ENCODE results near the gene DGAT2. TPM values are rescaled to one million over a fixed set of nuclear protein-coding genes. Genes with fewer than 3 reads are reported as not detected.

DGAT2 gene
- total RNA-seq, 1 experiment from 2014 or later, result 0.67 TPM

- Histone ChIP-seq H3K4me1 (no peaks in the 10 kb centered on the region), H3K27me3 (no peaks in the 10 kb centered on the region), H3K4me3 (no peak overlapping the region), H3K36me3 (no peaks in the 10 kb centered on the region), H3K9me3 (replicated peaks) (no peaks in the 10 kb centered on the region), H3K27ac (no peak overlapping the region)
- DNase-seq, result no peak
Measured at GRCh38 chr11:75781831-75782230, 13.3 kb downstream of the DGAT2 start.

GRCh38 chr11:75782540-75783263 is 14.1 kb downstream of the DGAT2 start:
- Histone ChIP-seq H3K27me3 (no peaks in the 10 kb centered on the region), H3K4me1 (no peaks in the 10 kb centered on the region), H3K9me3 (replicated peaks) (no peaks in the 10 kb centered on the region), H3K27ac (no peak overlapping the region), H3K36me3 (no peaks in the 10 kb centered on the region), H3K4me3 (no peak overlapping the region)
- DNase-seq, result no peak

- Histone ChIP-seq H3K4me3 (no peak overlapping the region), H3K9me3 (replicated peaks) (no peaks in the 10 kb centered on the region), H3K27ac (no peak overlapping the region), H3K27me3 (no peaks in the 10 kb centered on the region), H3K36me3 (no peaks in the 10 kb centered on the region), H3K4me1 (no peaks in the 10 kb centered on the region)
- DNase-seq, result no peak
Measured at GRCh38 chr11:75783416-75784084, 15.0 kb downstream of the DGAT2 start.

GRCh38 chr11:75784085-75784478 is 15.5 kb downstream of the DGAT2 start:
- H3K4me1 ChIP-seq, result no peaks in the 10 kb centered on the region
- H3K27ac ChIP-seq, result no peak overlapping the region
- H3K4me3 ChIP-seq, result no peak overlapping the region
- DNase-seq, result no peak
- H3K9me3 ChIP-seq (replicated peaks), result no peaks in the 10 kb centered on the region
- H3K27me3 ChIP-seq, result no peaks in the 10 kb centered on the region
- no peaks in the 10 kb centered on the region for H3K36me3 ChIP-seq

- no peaks in the 10 kb centered on the region for H3K36me3 ChIP-seq
- H3K4me3 ChIP-seq, result no peak overlapping the region
Measured at GRCh38 chr11:75784506-75784905, 15.9 kb downstream of the DGAT2 start.

GRCh38 chr11:75785187-75785586 is 16.6 kb downstream of the DGAT2 start:
- Histone ChIP-seq H3K27me3 (no peaks in the 10 kb centered on the region), H3K4me1 (no peaks in the 10 kb centered on the region), H3K27ac (no peak overlapping the region), H3K36me3 (no peaks in the 10 kb centered on the region), H3K4me3 (no peak overlapping the region), H3K9me3 (replicated peaks) (no peaks in the 10 kb centered on the region)
- no peak for DNase-seq

More at GRCh38 chr11:75784506-75784905, 15.9 kb downstream of the DGAT2 start:
- Histone ChIP-seq H3K27ac (no peak overlapping the region), H3K9me3 (replicated peaks) (no peaks in the 10 kb centered on the region), H3K4me1 (no peaks in the 10 kb centered on the region), H3K27me3 (no peaks in the 10 kb centered on the region)
- no peak for DNase-seq

GRCh38 chr11:75786101-75786736 is 17.6 kb downstream of the DGAT2 start:
- no peaks in the 10 kb centered on the region for H3K4me1 ChIP-seq
- H3K9me3 ChIP-seq (replicated peaks), result no peaks in the 10 kb centered on the region
- no peaks in the 10 kb centered on the region for H3K27me3 ChIP-seq
- H3K4me3 ChIP-seq, result no peak overlapping the region
- DNase-seq, result no peak
- H3K27ac ChIP-seq, result no peak overlapping the region
- H3K36me3 ChIP-seq, result no peaks in the 10 kb centered on the region

- Histone ChIP-seq H3K36me3 (no peaks in the 10 kb centered on the region), H3K9me3 (replicated peaks) (no peaks in the 10 kb centered on the region), H3K4me1 (no peaks in the 10 kb centered on the region), H3K27me3 (no peaks in the 10 kb centered on the region), H3K4me3 (no peak overlapping the region), H3K27ac (no peak overlapping the region)
- no peak for DNase-seq
Measured at GRCh38 chr11:75789521-75789920, 20.9 kb downstream of the DGAT2 start.

- Histone ChIP-seq H3K36me3 (no peaks in the 10 kb centered on the region), H3K27ac (no peak overlapping the region), H3K27me3 (no peaks in the 10 kb centered on the region), H3K4me3 (no peak overlapping the region), H3K9me3 (replicated peaks) (no peaks in the 10 kb centered on the region), H3K4me1 (no peaks in the 10 kb centered on the region)
- no peak for DNase-seq
Measured at GRCh38 chr11:75790986-75791385, 22.4 kb downstream of the DGAT2 start.

- Histone ChIP-seq H3K4me1 (no peaks in the 10 kb centered on the region; the same call in 1 of the 2 replicates), H3K4me3 (no peak overlapping the region), H3K9me3 (replicated peaks) (no peaks in the 10 kb centered on the region)
Measured at GRCh38 chr11:75792127-75792731, 23.7 kb downstream of the DGAT2 start.

GRCh38 chr11:75792997-75793800 is 24.6 kb downstream of the DGAT2 start:
- no peak for DNase-seq
- Histone ChIP-seq H3K27ac (no peak overlapping the region), H3K27me3 (no peaks in the 10 kb centered on the region), H3K36me3 (no peaks in the 10 kb centered on the region), H3K4me1 (peaks cover 5% of the 10 kb centered on the region; the same call in 1 of the 2 replicates), H3K9me3 (replicated peaks) (no peaks in the 10 kb centered on the region), H3K4me3 (no peak overlapping the region)

More at GRCh38 chr11:75792127-75792731, 23.7 kb downstream of the DGAT2 start:
- no peak for DNase-seq
- no peaks in the 10 kb centered on the region for H3K36me3 ChIP-seq
- H3K27ac ChIP-seq, result no peak overlapping the region
- H3K27me3 ChIP-seq, result no peaks in the 10 kb centered on the region

GRCh38 chr11:75793966-75794365 is 25.4 kb downstream of the DGAT2 start:
- Histone ChIP-seq H3K27me3 (no peaks in the 10 kb centered on the region), H3K27ac (no peak overlapping the region), H3K4me3 (no peak overlapping the region), H3K36me3 (no peaks in the 10 kb centered on the region), H3K9me3 (replicated peaks) (no peaks in the 10 kb centered on the region), H3K4me1 (peaks cover 5% of the 10 kb centered on the region; the same call in 1 of the 2 replicates)
- no peak for DNase-seq

GRCh38 chr11:75795276-75796090 is 26.9 kb downstream of the DGAT2 start:
- H3K4me3 ChIP-seq, result no peak overlapping the region
- peaks cover 5% of the 10 kb centered on the region; the same call in 1 of the 2 replicates for H3K4me1 ChIP-seq
- no peaks in the 10 kb centered on the region for H3K36me3 ChIP-seq
- no peaks in the 10 kb centered on the region for H3K27me3 ChIP-seq
- H3K9me3 ChIP-seq (replicated peaks), result no peaks in the 10 kb centered on the region
- DNase-seq, result no peak
- no peak overlapping the region for H3K27ac ChIP-seq

GRCh38 chr11:75796091-75796435 is 27.5 kb downstream of the DGAT2 start:
- Histone ChIP-seq H3K9me3 (replicated peaks) (no peaks in the 10 kb centered on the region), H3K27me3 (no peaks in the 10 kb centered on the region), H3K4me1 (peaks cover 5% of the 10 kb centered on the region; the same call in 1 of the 2 replicates), H3K36me3 (no peaks in the 10 kb centered on the region), H3K4me3 (no peak overlapping the region), H3K27ac (no peak overlapping the region)
- DNase-seq, result no peak

All from SJCRH30 (cell line).